Neural progenitor cell (in vitro differentiated cells): ENCODE data around the gene CLTCL1. TPM values are rescaled to one million over a fixed set of nuclear protein-coding genes. Genes with fewer than 3 reads are reported as not detected.
"Not testable (repeated sequence)": the region's sequence is repeated elsewhere in the genome, so short reads cannot be mapped to it uniquely, and the experiment has no call there.

Source experiments
- DNase-seq: peaks from one replicate; pipeline ENCODE4 v3.0.0-alpha.2; 2016; ENCODE audit warnings: low spot score
- H2AFZ ChIP-seq: fragments of 200-600 bp; sonication (generic); replicated peaks from 2 replicates; pipeline ENCODE4 v1.6.1; 2016; ENCODE audit warnings: antibody characterized with exemption
- H3F3A ChIP-seq: fragments of 200-600 bp; sonication (generic); 2 replicates; pipeline ENCODE4 v1.6.1; 2016; ENCODE audit warnings: antibody characterized with exemption, low read depth
- H3K27ac ChIP-seq: fragments of 200-600 bp; sonication (generic); 2 replicates; pipeline ENCODE4 v1.5.1; 2016; ENCODE audit warnings: mild to moderate bottlenecking
- H3K27me3 ChIP-seq: fragments of 200-600 bp; sonication (generic); 2 replicates; pipeline ENCODE4 v1.6.1; 2016; ENCODE audit warnings: mild to moderate bottlenecking, moderate library complexity
- H3K36me3 ChIP-seq: fragments of 200-600 bp; sonication (generic); 2 replicates; pipeline ENCODE4 v1.5.1; 2016
- H3K4me1 ChIP-seq: fragments of 200-600 bp; sonication (generic); 2 replicates; pipeline ENCODE4 v1.6.1; 2016; ENCODE audit warnings: mixed run types
- H3K4me2 ChIP-seq: fragments of 200-600 bp; sonication (generic); 2 replicates; pipeline ENCODE4 v1.6.1; 2016
- H3K4me3 ChIP-seq: fragments of 200-600 bp; sonication (generic); 2 replicates; pipeline ENCODE4 v1.5.1; 2016
- H3K79me2 ChIP-seq: fragments of 200-600 bp; sonication (generic); 2 replicates; pipeline ENCODE4 v1.6.1; 2016; ENCODE audit warnings: low read depth
- H3K9ac ChIP-seq: fragments of 200-600 bp; sonication (generic); 2 replicates; pipeline ENCODE4 v1.6.1; 2016
- H3K9me3 ChIP-seq: fragments of 200-600 bp; sonication (generic); 2 replicates; pipeline ENCODE4 v1.5.1; 2016; ENCODE audit warnings: low read depth
- H4K20me1 ChIP-seq: fragments of 200-600 bp; sonication (generic); 2 replicates; pipeline ENCODE4 v1.6.1; 2016; ENCODE audit warnings: low read depth
- H3K27ac Mint-ChIP-seq: 3 replicates; pipeline ENCODE4 v1.8.0; 2021; ENCODE audit warnings: mixed read lengths
- H3K27me3 Mint-ChIP-seq: 2 replicates; pipeline ENCODE4 v1.8.0; 2022; ENCODE audit warnings: low read depth, mild to moderate bottlenecking, inconsistent platforms, moderate library complexity, mixed read lengths; ENCODE audit not compliant: insufficient read depth
- H3K36me3 Mint-ChIP-seq: 3 replicates; pipeline ENCODE4 v1.8.0; 2021; ENCODE audit warnings: mixed read lengths
- H3K4me1 Mint-ChIP-seq: 3 replicates; pipeline ENCODE4 v1.8.0; 2021; ENCODE audit warnings: mixed read lengths
- H3K4me3 Mint-ChIP-seq: 3 replicates; pipeline ENCODE4 v1.8.0; 2021; ENCODE audit warnings: mild to moderate bottlenecking, moderate library complexity, mixed read lengths
- H3K9me3 Mint-ChIP-seq: 3 replicates; pipeline ENCODE4 v1.8.0; 2020; ENCODE audit warnings: mixed read lengths
- CTCF ChIP-seq: fragments of 200-600 bp; sonication (generic); IDR thresholded peaks from 2 replicates; pipeline ENCODE4 v1.5.1; 2017; ENCODE audit warnings: antibody characterized with exemption, mild to moderate bottlenecking
- EZH2 ChIP-seq: fragments of 200-600 bp; sonication (generic); IDR thresholded peaks from 2 replicates; pipeline ENCODE4 v1.6.1; 2017; ENCODE audit warnings: antibody characterized with exemption, mild to moderate bottlenecking, moderate library complexity
- EZH2phosphoT487 ChIP-seq: fragments of 200-600 bp; sonication (generic); IDR thresholded peaks from 2 replicates; pipeline ENCODE4 v1.6.1; 2017; ENCODE audit warnings: antibody characterized with exemption
- total RNA-seq: library from RNA; depleted of rRNA; stranded (reverse); fragments of >200 nt; gene quantifications from 2 replicates; pipeline ENCODE4 v1.2.3, GENCODE V29; 2015; ENCODE audit warnings: low replicate concordance

The CLTCL1 gene
- total RNA-seq, 1 donor from 2014 or later, result 13.7 TPM

- Mint-ChIP-seq H3K36me3 (peaks cover 12% of the 10 kb centered on the region), H3K27ac (no peak overlapping the region)
These were observed 27.8 kb upstream of the CLTCL1 start for GRCh38 chr22:19319281-19319680.

GRCh38 chr22:19317865-19318264 is 26.3 kb upstream of the CLTCL1 start:
- H3K79me2 ChIP-seq, result no peaks in the 10 kb centered on the region
- no peaks in the 10 kb centered on the region for H3F3A ChIP-seq
- no peak overlapping the region for H3K27ac Mint-ChIP-seq
- H4K20me1 ChIP-seq, result no peaks in the 10 kb centered on the region
- H3K4me3 Mint-ChIP-seq, result no peak overlapping the region
- H3K9ac ChIP-seq, result no peak overlapping the region
- no peak overlapping the region for H2AFZ ChIP-seq
- peaks cover 12% of the 10 kb centered on the region for H3K36me3 Mint-ChIP-seq
- peaks cover 3% of the 10 kb centered on the region for H3K27me3 Mint-ChIP-seq
- no peaks in the 10 kb centered on the region for H3K4me1 ChIP-seq
- peaks cover 14% of the 10 kb centered on the region for H3K9me3 ChIP-seq
- H3K27me3 ChIP-seq, result no peaks in the 10 kb centered on the region
- no peak for DNase-seq
- no peaks in the 10 kb centered on the region for H3K36me3 ChIP-seq
- no peaks in the 10 kb centered on the region for H3K4me1 Mint-ChIP-seq
- no peak for TF ChIP-seq CTCF
- H3K9me3 Mint-ChIP-seq, result peaks cover 19% of the 10 kb centered on the region
- H3K4me2 ChIP-seq, result no peak overlapping the region
- H3K27ac ChIP-seq, result no peak overlapping the region
- H3K4me3 ChIP-seq, result no peak overlapping the region

More at GRCh38 chr22:19319281-19319680, 27.8 kb upstream of the CLTCL1 start:
- H3K79me2 ChIP-seq, result no peaks in the 10 kb centered on the region
- no peaks in the 10 kb centered on the region for H3K4me1 ChIP-seq
- no peak for DNase-seq
- H3K4me3 ChIP-seq, result no peak overlapping the region
- no peaks in the 10 kb centered on the region for H3K36me3 ChIP-seq
- Mint-ChIP-seq H3K4me3 (no peak overlapping the region), H3K9me3 (peaks cover 19% of the 10 kb centered on the region), H3K27me3 (peaks cover 3% of the 10 kb centered on the region), H3K4me1 (no peaks in the 10 kb centered on the region)
- H3K27ac ChIP-seq, result no peak overlapping the region
- no peaks in the 10 kb centered on the region for H4K20me1 ChIP-seq
- H2AFZ ChIP-seq, result no peak overlapping the region
- TF ChIP-seq EZH2, result no peak
- no peak for TF ChIP-seq CTCF
- no peak for TF ChIP-seq EZH2phosphoT487
- no peaks in the 10 kb centered on the region for H3F3A ChIP-seq
- peaks cover 18% of the 10 kb centered on the region for H3K9me3 ChIP-seq
- no peaks in the 10 kb centered on the region for H3K27me3 ChIP-seq
- no peak overlapping the region for H3K9ac ChIP-seq
- H3K4me2 ChIP-seq, result no peak overlapping the region

GRCh38 chr22:19307872-19308271 is 16.4 kb upstream of the CLTCL1 start:
- Mint-ChIP-seq H3K9me3 (no peaks in the 10 kb centered on the region), H3K4me1 (no peaks in the 10 kb centered on the region), H3K36me3 (no peaks in the 10 kb centered on the region), H3K27ac (no peak overlapping the region), H3K4me3 (no peak overlapping the region), H3K27me3 (no peaks in the 10 kb centered on the region)
- Histone ChIP-seq H3K4me2 (no peak overlapping the region), H2AFZ (no peak overlapping the region), H4K20me1 (no peaks in the 10 kb centered on the region), H3K9ac (no peak overlapping the region), H3K9me3 (no peaks in the 10 kb centered on the region), H3K27ac (no peak overlapping the region), H3K79me2 (no peaks in the 10 kb centered on the region), H3K4me1 (no peaks in the 10 kb centered on the region), H3K4me3 (no peak overlapping the region), H3F3A (no peaks in the 10 kb centered on the region), H3K27me3 (no peaks in the 10 kb centered on the region), H3K36me3 (no peaks in the 10 kb centered on the region)
- DNase-seq, result no peak
- TF ChIP-seq CTCF (no peak), EZH2phosphoT487 (no peak), EZH2 (no peak)

GRCh38 chr22:19306535-19306934 is 15.0 kb upstream of the CLTCL1 start:
- H3K4me1 Mint-ChIP-seq, H3K27ac ChIP-seq, H3K4me2 ChIP-seq, H3K9me3 ChIP-seq, H3K79me2 ChIP-seq, H2AFZ ChIP-seq, H3K4me3 Mint-ChIP-seq, H3F3A ChIP-seq, H3K27me3 ChIP-seq, H3K36me3 ChIP-seq, H3K9ac ChIP-seq, H3K36me3 Mint-ChIP-seq, H3K27ac Mint-ChIP-seq, H3K4me1 ChIP-seq, DNase-seq, H3K27me3 Mint-ChIP-seq, H3K4me3 ChIP-seq, H4K20me1 ChIP-seq, H3K9me3 Mint-ChIP-seq: not testable (repeated sequence)
